KMS-11 (cell line): ENCODE data around the gene PNMA8A.

Experiments
- H2AFZ ChIP-seq: fragments of 200-600 bp; sonication (generic); 2 replicates; pipeline ENCODE4 v1.6.1; 2016; ENCODE audit warnings: antibody characterized with exemption, mixed run types, low read depth
- H3K27ac ChIP-seq: fragments of 200-600 bp; sonication (generic); 2 replicates; pipeline ENCODE4 v1.6.1; 2016; ENCODE audit warnings: mild to moderate bottlenecking, mixed run types
- H3K27me3 ChIP-seq: fragments of 200-600 bp; sonication (generic); 2 replicates; pipeline ENCODE4 v1.6.1; 2017; ENCODE audit warnings: mild to moderate bottlenecking, low read depth, mixed run types, moderate library complexity; ENCODE audit not compliant: insufficient read depth
- H3K36me3 ChIP-seq: fragments of 200-600 bp; sonication (generic); 2 replicates; pipeline ENCODE4 v1.6.1; 2017; ENCODE audit warnings: mild to moderate bottlenecking, mixed run types; ENCODE audit not compliant: insufficient read depth
- H3K4me1 ChIP-seq: fragments of 200-600 bp; sonication (generic); 2 replicates; pipeline ENCODE4 v1.6.1; 2016; ENCODE audit warnings: mild to moderate bottlenecking, low read depth, mixed run types; ENCODE audit not compliant: poor library complexity, severe bottlenecking
- H3K4me2 ChIP-seq: fragments of 200-600 bp; sonication (generic); 2 replicates; pipeline ENCODE4 v1.7.0; 2016; ENCODE audit warnings: mild to moderate bottlenecking, mixed run types
- H3K4me3 ChIP-seq: fragments of 200-600 bp; sonication (generic); IDR thresholded peaks from 2 replicates; pipeline ENCODE4 v1.6.1; 2017; ENCODE audit warnings: low read depth, low read length, mixed read lengths; ENCODE audit not compliant: insufficient read depth
- H3K79me2 ChIP-seq: fragments of 200-600 bp; sonication (generic); 2 replicates; pipeline ENCODE4 v1.6.1; 2016; ENCODE audit warnings: low read depth, mixed run types; ENCODE audit not compliant: insufficient read depth
- H3K9ac ChIP-seq: fragments of 200-600 bp; sonication (generic); 2 replicates; pipeline ENCODE4 v1.6.1; 2016; ENCODE audit warnings: mild to moderate bottlenecking, mixed run types
- H4K20me1 ChIP-seq: fragments of 200-600 bp; sonication (generic); 2 replicates; pipeline ENCODE4 v1.6.1; 2016; ENCODE audit warnings: mild to moderate bottlenecking, mixed run types; ENCODE audit not compliant: insufficient read depth
- TF ChIP-seq, protein P1 (sequence below): fragments of 200-600 bp; sonication (generic); conservative IDR thresholded peaks from 2 replicates; pipeline ENCODE4 v1.6.1; 2017; ENCODE audit warnings: low read depth, mild to moderate bottlenecking, antibody characterized with exemption, low read length, moderate library complexity, mixed read lengths

Gene PNMA8A

GRCh38 chr19:46487802-46488445, 16.6 kb upstream of the PNMA8A start:
- Histone ChIP-seq H3K4me1 (no peaks in the 10 kb centered on the region), H3K4me3 (no peak overlapping the region), H3K4me2 (no peak overlapping the region; the same call in 1 of the 2 replicates), H4K20me1 (no peaks in the 10 kb centered on the region), H3K36me3 (no peaks in the 10 kb centered on the region), H3K27ac (no peak overlapping the region), H3K27me3 (peaks cover 93% of the 10 kb centered on the region), H3K9ac (no peak overlapping the region), H3K79me2 (no peaks in the 10 kb centered on the region), H2AFZ (no peak overlapping the region; the same call in 1 of the 2 replicates)
- TF ChIP-seq, protein P1, sequence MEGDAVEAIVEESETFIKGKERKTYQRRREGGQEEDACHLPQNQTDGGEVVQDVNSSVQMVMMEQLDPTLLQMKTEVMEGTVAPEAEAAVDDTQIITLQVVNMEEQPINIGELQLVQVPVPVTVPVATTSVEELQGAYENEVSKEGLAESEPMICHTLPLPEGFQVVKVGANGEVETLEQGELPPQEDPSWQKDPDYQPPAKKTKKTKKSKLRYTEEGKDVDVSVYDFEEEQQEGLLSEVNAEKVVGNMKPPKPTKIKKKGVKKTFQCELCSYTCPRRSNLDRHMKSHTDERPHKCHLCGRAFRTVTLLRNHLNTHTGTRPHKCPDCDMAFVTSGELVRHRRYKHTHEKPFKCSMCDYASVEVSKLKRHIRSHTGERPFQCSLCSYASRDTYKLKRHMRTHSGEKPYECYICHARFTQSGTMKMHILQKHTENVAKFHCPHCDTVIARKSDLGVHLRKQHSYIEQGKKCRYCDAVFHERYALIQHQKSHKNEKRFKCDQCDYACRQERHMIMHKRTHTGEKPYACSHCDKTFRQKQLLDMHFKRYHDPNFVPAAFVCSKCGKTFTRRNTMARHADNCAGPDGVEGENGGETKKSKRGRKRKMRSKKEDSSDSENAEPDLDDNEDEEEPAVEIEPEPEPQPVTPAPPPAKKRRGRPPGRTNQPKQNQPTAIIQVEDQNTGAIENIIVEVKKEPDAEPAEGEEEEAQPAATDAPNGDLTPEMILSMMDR = peak; percentile 86

GRCh38 chr19:46487178-46487801, 15.9 kb upstream of the PNMA8A start:
- peaks cover 93% of the 10 kb centered on the region for H3K27me3 ChIP-seq
- no peak overlapping the region; the same call in 1 of the 2 replicates for H2AFZ ChIP-seq
- TF ChIP-seq, protein P1 = no peak
- H3K79me2 ChIP-seq = no peaks in the 10 kb centered on the region
- H4K20me1 ChIP-seq = no peaks in the 10 kb centered on the region
- H3K9ac ChIP-seq = no peak overlapping the region
- no peaks in the 10 kb centered on the region for H3K4me1 ChIP-seq
- H3K27ac ChIP-seq = no peak overlapping the region
- no peaks in the 10 kb centered on the region for H3K36me3 ChIP-seq
- H3K4me3 ChIP-seq = no peak overlapping the region
- H3K4me2 ChIP-seq = no peak overlapping the region; the same call in 1 of the 2 replicates

DNA sequence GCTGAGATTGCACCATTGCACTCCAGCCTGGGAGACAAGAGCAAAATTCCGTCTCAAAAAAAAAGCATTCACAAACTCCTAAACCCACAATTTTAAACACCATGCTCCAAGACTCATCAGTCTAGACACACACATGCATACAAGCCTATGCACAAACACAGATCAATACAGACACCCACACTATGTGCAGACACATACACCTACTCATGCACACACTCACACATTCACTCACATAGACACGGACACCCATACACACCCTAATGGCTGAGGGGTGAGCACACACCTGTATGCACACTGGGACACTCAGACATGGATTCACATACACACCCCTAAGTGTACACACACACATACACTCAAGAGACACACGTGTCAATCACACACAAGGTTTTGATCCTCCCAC, 15.0 kb upstream of the PNMA8A start:
- no peak overlapping the region for H3K9ac ChIP-seq
- H3K79me2 ChIP-seq = no peaks in the 10 kb centered on the region
- no peaks in the 10 kb centered on the region for H3K4me1 ChIP-seq

DNA sequence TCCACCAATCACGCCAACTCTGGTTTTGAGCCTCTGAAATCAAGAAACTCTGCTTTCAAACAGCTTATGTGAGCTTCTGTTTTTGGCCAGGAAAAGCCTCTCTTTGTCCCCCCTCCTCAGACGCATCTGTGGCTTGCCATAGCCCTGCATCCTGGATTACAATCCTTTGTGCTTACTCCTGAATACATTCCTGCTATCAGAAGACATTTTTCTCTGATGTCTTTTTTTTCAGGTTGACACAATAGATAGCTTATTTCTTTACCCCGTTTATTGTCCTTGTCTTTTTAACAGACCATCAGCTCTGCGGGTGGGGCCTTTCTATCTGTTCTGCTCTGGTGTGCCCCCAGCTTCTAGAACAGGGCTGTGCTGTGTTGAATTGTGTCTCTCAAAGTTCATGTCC, 13.3 kb upstream of the PNMA8A start:
- Histone ChIP-seq H3K9ac (no peak overlapping the region), H3K79me2 (no peaks in the 10 kb centered on the region), H3K4me3 (no peak overlapping the region), H3K4me2 (no peak overlapping the region), H3K36me3 (no peaks in the 10 kb centered on the region), H4K20me1 (no peaks in the 10 kb centered on the region), H3K27me3 (peaks cover 92% of the 10 kb centered on the region), H3K4me1 (no peaks in the 10 kb centered on the region), H3K27ac (no peak overlapping the region), H2AFZ (no peak overlapping the region)
- TF ChIP-seq, protein P1 = no peak

More for the DNA sequence above, 15.0 kb upstream of the PNMA8A start:
- Histone ChIP-seq H2AFZ (no peak overlapping the region), H3K4me3 (no peak overlapping the region), H3K4me2 (no peak overlapping the region), H3K27ac (no peak overlapping the region), H3K27me3 (peaks cover 94% of the 10 kb centered on the region), H4K20me1 (no peaks in the 10 kb centered on the region), H3K36me3 (no peaks in the 10 kb centered on the region)
- TF ChIP-seq, protein P1 = no peak
